GM19193 (cell line): ENCODE data around the gene PACS1.

ENCODE experiments used
- POLR2A ChIP-seq: IDR thresholded peaks from 4 replicates; pipeline ENCODE4 v1.6.1; 2011; ENCODE audit not compliant: insufficient read depth, insufficient read length; ENCODE audit errors: extremely low read depth

The PACS1 gene

GRCh38 chr11:66225066-66225465 is 155.0 kb downstream of the PACS1 start:
- no peak for TF ChIP-seq POLR2A

GRCh38 chr11:66226101-66226500 is 156.0 kb downstream of the PACS1 start:
- no peak for TF ChIP-seq POLR2A

- no peak for TF ChIP-seq POLR2A
Observed at GRCh38 chr11:66227700-66228099, 157.6 kb downstream of the PACS1 start.

- no peak for TF ChIP-seq POLR2A
Observed at GRCh38 chr11:66228521-66228920, 158.4 kb downstream of the PACS1 start.

GRCh38 chr11:66230156-66230555 is 160.1 kb downstream of the PACS1 start:
- no peak for TF ChIP-seq POLR2A

GRCh38 chr11:66230978-66231377 is 160.9 kb downstream of the PACS1 start:
- no peak for TF ChIP-seq POLR2A

- no peak for TF ChIP-seq POLR2A
Observed at GRCh38 chr11:66231561-66231960, 161.5 kb downstream of the PACS1 start.

- TF ChIP-seq POLR2A: no peak
Observed at GRCh38 chr11:66232769-66233168, 162.7 kb downstream of the PACS1 start.

GRCh38 chr11:66233301-66233700 is 163.2 kb downstream of the PACS1 start:
- no peak for TF ChIP-seq POLR2A

- TF ChIP-seq POLR2A: no peak
Observed at GRCh38 chr11:66235141-66235540, 165.1 kb downstream of the PACS1 start.

- no peak for TF ChIP-seq POLR2A
Observed at GRCh38 chr11:66237867-66238266, 167.8 kb downstream of the PACS1 start.

GRCh38 chr11:66238786-66239413 is 168.8 kb downstream of the PACS1 start:
- no peak for TF ChIP-seq POLR2A

GRCh38 chr11:66239511-66239910 is 169.4 kb downstream of the PACS1 start:
- TF ChIP-seq POLR2A: no peak

GRCh38 chr11:66239998-66240780 is 170.1 kb downstream of the PACS1 start:
- TF ChIP-seq POLR2A: no peak

- TF ChIP-seq POLR2A: no peak
Observed at GRCh38 chr11:66240781-66241136, 170.7 kb downstream of the PACS1 start.

- no peak for TF ChIP-seq POLR2A
Observed at GRCh38 chr11:66242095-66242765, 172.2 kb downstream of the PACS1 start.

GRCh38 chr11:66243782-66244535 is 173.9 kb downstream of the PACS1 start:
- no peak for TF ChIP-seq POLR2A
